HepG2 (cell line): ENCODE measurements around the gene LAMB2. TPM values are rescaled to one million over a fixed set of nuclear protein-coding genes. Genes with fewer than 3 reads are reported as not detected.

Experiments used
- KDM1A ChIP-seq: IDR thresholded peaks from 2 replicates; pipeline ENCODE4 v1.6.1; 2016; ENCODE audit warnings: missing compliant biosample characterization
- KDM5B ChIP-seq: sonication (generic); formaldehyde crosslinking; IDR thresholded peaks from 2 replicates; pipeline ENCODE4 v1.4.0; 2020; ENCODE audit warnings: missing genetic modification reagents, mild to moderate bottlenecking, borderline replicate concordance
- NR2C2 ChIP-seq: sonication (generic); formaldehyde crosslinking; IDR thresholded peaks from 2 replicates; pipeline ENCODE4 v1.4.0; 2020; ENCODE audit warnings: missing genetic modification reagents, mild to moderate bottlenecking, moderate library complexity, borderline replicate concordance
- SP5 ChIP-seq: IDR thresholded peaks from 2 replicates; pipeline ENCODE4 v1.6.1; 2016; ENCODE audit warnings: low read depth, borderline replicate concordance
- TAF1 ChIP-seq: sonication (generic); formaldehyde crosslinking; IDR thresholded peaks from 2 replicates; pipeline ENCODE4 v1.4.0; 2020; ENCODE audit warnings: missing genetic modification reagents
- TMF1 ChIP-seq: sonication (generic); formaldehyde crosslinking; IDR thresholded peaks from 2 replicates; pipeline ENCODE4 v1.8.1; 2022; ENCODE audit warnings: low read depth, missing genetic modification reagents
- polyA plus RNA-seq, 8 experiments: library from polyadenylated mRNA; depleted of rRNA in 3 of 8; stranded (reverse) in 7 of 8; unstranded in 1 of 8; fragments of >200 nt; fragmentation: Illumina TruSeq in 4 of 8; extraction: Trizol in 4 of 8; gene quantifications; 2 replicates each; pipeline versions ENCODE4 v1.2.1 to v1.2.3, GENCODE V29; 2011 to 2016; ENCODE audit warnings: low read depth in 4 of 8, missing spikeins in 1 of 8, mixed read lengths in 1 of 8; ENCODE audit not compliant: insufficient read depth in 1 of 8
- total RNA-seq, 5 experiments: library from RNA; depleted of rRNA; stranded (reverse); fragments of >200 nt; fragmentation: Illumina TruSeq; extraction: Trizol; gene quantifications; 2 replicates each; pipeline ENCODE4 v1.2.3, GENCODE V29; 2016; ENCODE audit warnings: low read depth in 1 of 5
- TF ChIP-seq, protein P1 (sequence below): sonication (generic); formaldehyde crosslinking; IDR thresholded peaks from 2 replicates; pipeline ENCODE4 v1.8.0; 2022; ENCODE audit warnings: missing genetic modification reagents, mild to moderate bottlenecking, inconsistent platforms, borderline replicate concordance
- TF ChIP-seq, protein P2 (sequence below): sonication (generic); formaldehyde crosslinking; IDR thresholded peaks from 2 replicates; pipeline ENCODE4 v1.5.1; 2020; ENCODE audit warnings: mild to moderate bottlenecking, missing genetic modification reagents, borderline replicate concordance
- TF ChIP-seq, protein P3 (sequence below): IDR thresholded peaks from 2 replicates; pipeline ENCODE4 v1.6.1; 2016; ENCODE audit warnings: mild to moderate bottlenecking
- TF ChIP-seq, protein P4 (sequence below): IDR thresholded peaks from 2 replicates; pipeline ENCODE4 v1.6.1; 2016; ENCODE audit warnings: low read depth, borderline replicate concordance
- TF ChIP-seq, protein P5 (sequence below), 2 experiments: sonication (generic) in 1 of 2; formaldehyde crosslinking in 1 of 2; IDR thresholded peaks; 2 replicates each; pipeline versions ENCODE4 v1.4.0 to v1.6.1; 2018 to 2020; ENCODE audit warnings: missing genetic modification reagents in 2 of 2, borderline replicate concordance in 1 of 2, low read depth in 1 of 2, mild to moderate bottlenecking in 1 of 2, missing biosample characterization in 1 of 2
- TF ChIP-seq, protein P6 (sequence below): sonication (generic); formaldehyde crosslinking; IDR thresholded peaks from 2 replicates; pipeline ENCODE4 v1.5.0; 2020; ENCODE audit warnings: mild to moderate bottlenecking, missing genetic modification reagents, borderline replicate concordance

Gene LAMB2
- total and polyA plus RNA-seq, 2 of the 13 experiments (the other 11 are each of a cell fraction or from before 2014, with no cell fraction given) = 208 to 443 TPM

DNA sequence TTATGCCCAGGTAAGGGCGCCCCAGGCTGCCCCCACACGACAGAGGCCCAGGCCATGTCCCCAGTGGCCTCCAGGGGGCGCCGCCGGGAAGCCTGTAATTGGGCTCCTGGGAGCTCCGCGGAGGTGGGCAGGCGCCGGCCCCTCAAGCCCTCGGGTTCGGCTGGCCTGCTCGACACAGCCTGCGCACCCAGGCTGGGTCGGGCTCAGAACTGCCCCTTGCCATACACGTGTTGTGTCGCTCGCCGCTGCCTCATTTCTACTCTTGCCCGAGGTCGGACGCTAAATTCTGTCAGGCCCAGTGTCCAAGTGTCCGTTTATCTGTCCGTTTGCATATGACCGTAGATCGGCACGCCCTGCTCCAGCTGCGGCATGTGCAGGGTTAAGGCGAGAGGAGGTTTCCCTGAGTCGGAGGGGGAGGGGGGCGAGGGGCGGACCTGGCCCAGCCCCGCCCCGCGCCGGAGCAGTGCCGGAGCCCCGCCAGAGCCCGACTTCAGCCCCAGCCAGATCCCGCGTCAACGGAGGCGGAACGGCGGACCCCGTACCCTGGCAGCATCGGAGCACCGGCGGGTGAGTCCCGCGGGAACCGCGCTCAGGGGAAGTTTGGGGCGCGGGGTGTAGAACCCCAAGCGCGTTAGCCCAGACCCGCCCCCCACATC lies 38.4 kb upstream of the LAMB2 start, which contains the start of gene KLHDC8B (continued):
- TF ChIP-seq, protein P1, sequence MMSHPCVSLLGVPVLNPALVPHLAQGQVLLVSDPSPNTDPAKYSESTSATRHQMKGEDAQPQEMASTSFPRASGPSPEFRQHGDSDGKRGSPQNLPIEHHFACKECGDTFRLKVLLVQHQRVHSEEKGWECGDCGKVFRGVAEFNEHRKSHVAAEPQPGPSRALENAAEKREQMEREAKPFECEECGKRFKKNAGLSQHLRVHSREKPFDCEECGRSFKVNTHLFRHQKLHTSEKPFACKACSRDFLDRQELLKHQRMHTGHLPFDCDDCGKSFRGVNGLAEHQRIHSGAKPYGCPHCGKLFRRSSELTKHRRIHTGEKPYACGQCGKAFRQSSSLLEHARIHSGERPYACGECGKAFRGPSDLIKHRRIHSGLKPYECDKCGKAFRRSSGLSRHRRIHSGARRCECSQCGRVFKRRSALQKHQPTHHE (CRISPR knock-in tag) = 0 out of 2 replicates have a peak, but pooled peaks have one; percentile 30
- TF ChIP-seq, protein P2, sequence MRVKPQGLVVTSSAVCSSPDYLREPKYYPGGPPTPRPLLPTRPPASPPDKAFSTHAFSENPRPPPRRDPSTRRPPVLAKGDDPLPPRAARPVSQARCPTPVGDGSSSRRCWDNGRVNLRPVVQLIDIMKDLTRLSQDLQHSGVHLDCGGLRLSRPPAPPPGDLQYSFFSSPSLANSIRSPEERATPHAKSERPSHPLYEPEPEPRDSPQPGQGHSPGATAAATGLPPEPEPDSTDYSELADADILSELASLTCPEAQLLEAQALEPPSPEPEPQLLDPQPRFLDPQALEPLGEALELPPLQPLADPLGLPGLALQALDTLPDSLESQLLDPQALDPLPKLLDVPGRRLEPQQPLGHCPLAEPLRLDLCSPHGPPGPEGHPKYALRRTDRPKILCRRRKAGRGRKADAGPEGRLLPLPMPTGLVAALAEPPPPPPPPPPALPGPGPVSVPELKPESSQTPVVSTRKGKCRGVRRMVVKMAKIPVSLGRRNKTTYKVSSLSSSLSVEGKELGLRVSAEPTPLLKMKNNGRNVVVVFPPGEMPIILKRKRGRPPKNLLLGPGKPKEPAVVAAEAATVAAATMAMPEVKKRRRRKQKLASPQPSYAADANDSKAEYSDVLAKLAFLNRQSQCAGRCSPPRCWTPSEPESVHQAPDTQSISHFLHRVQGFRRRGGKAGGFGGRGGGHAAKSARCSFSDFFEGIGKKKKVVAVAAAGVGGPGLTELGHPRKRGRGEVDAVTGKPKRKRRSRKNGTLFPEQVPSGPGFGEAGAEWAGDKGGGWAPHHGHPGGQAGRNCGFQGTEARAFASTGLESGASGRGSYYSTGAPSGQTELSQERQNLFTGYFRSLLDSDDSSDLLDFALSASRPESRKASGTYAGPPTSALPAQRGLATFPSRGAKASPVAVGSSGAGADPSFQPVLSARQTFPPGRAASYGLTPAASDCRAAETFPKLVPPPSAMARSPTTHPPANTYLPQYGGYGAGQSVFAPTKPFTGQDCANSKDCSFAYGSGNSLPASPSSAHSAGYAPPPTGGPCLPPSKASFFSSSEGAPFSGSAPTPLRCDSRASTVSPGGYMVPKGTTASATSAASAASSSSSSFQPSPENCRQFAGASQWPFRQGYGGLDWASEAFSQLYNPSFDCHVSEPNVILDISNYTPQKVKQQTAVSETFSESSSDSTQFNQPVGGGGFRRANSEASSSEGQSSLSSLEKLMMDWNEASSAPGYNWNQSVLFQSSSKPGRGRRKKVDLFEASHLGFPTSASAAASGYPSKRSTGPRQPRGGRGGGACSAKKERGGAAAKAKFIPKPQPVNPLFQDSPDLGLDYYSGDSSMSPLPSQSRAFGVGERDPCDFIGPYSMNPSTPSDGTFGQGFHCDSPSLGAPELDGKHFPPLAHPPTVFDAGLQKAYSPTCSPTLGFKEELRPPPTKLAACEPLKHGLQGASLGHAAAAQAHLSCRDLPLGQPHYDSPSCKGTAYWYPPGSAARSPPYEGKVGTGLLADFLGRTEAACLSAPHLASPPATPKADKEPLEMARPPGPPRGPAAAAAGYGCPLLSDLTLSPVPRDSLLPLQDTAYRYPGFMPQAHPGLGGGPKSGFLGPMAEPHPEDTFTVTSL (CRISPR knock-in tag) = no peak
- no peak for TF ChIP-seq KDM1A (CRISPR knock-in tag)
- TF ChIP-seq, protein P3, sequence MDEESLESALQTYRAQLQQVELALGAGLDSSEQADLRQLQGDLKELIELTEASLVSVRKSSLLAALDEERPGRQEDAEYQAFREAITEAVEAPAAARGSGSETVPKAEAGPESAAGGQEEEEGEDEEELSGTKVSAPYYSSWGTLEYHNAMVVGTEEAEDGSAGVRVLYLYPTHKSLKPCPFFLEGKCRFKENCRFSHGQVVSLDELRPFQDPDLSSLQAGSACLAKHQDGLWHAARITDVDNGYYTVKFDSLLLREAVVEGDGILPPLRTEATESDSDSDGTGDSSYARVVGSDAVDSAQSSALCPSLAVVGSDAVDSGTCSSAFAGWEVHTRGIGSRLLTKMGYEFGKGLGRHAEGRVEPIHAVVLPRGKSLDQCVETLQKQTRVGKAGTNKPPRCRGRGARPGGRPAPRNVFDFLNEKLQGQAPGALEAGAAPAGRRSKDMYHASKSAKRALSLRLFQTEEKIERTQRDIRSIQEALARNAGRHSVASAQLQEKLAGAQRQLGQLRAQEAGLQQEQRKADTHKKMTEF (CRISPR knock-in tag) = peak; percentile 88
- TF ChIP-seq, protein P4, sequence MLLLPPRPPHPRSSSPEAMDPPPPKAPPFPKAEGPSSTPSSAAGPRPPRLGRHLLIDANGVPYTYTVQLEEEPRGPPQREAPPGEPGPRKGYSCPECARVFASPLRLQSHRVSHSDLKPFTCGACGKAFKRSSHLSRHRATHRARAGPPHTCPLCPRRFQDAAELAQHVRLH (CRISPR knock-in tag) = peak; percentile 82; the same call in 1 of the 2 replicates
- peak; percentile 74 for TF ChIP-seq TAF1 (CRISPR knock-in tag)
- TF ChIP-seq, protein P5, sequence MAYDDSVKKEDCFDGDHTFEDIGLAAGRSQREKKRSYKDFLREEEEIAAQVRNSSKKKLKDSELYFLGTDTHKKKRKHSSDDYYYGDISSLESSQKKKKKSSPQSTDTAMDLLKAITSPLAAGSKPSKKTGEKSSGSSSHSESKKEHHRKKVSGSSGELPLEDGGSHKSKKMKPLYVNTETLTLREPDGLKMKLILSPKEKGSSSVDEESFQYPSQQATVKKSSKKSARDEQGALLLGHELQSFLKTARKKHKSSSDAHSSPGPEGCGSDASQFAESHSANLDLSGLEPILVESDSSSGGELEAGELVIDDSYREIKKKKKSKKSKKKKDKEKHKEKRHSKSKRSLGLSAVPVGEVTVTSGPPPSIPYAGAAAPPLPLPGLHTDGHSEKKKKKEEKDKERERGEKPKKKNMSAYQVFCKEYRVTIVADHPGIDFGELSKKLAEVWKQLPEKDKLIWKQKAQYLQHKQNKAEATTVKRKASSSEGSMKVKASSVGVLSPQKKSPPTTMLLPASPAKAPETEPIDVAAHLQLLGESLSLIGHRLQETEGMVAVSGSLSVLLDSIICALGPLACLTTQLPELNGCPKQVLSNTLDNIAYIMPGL (CRISPR knock-in tag; IDR thresholded peaks at IDR 0.05; ENCODE audit: borderline replicate concordance in 1 of 2, low read depth in 1 of 2) = peak; percentile 91 to 95; a peak in 3 of 4 replicates
- no peak for TF ChIP-seq TMF1 (CRISPR knock-in tag)
- TF ChIP-seq KDM5B (CRISPR knock-in tag) = peak; percentile 83
- TF ChIP-seq SP5 (CRISPR knock-in tag) = peak; percentile 47; the same call in 1 of the 2 replicates
- TF ChIP-seq, protein P6, sequence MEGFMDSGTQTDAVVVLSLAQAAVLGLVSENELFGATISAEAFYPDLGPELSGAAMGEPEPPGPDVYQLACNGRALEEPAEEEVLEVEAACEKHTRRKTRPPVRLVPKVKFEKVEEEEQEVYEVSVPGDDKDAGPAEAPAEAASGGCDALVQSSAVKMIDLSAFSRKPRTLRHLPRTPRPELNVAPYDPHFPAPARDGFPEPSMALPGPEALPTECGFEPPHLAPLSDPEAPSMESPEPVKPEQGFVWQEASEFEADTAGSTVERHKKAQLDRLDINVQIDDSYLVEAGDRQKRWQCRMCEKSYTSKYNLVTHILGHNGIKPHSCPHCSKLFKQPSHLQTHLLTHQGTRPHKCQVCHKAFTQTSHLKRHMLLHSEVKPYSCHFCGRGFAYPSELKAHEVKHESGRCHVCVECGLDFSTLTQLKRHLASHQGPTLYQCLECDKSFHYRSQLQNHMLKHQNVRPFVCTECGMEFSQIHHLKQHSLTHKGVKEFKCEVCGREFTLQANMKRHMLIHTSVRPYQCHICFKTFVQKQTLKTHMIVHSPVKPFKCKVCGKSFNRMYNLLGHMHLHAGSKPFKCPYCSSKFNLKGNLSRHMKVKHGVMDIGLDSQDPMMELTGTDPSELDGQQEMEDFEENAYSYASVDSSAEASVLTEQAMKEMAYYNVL (CRISPR knock-in tag) = 0 out of 2 replicates have a peak, but pooled peaks have one; percentile 27
- TF ChIP-seq NR2C2 (CRISPR knock-in tag) = peak; percentile 57; the same call in 1 of the 2 replicates
